ENCODE measurements around the gene CASQ2. TPM values are rescaled to one million over a fixed set of nuclear protein-coding genes. Genes with fewer than 3 reads are reported as not detected.

The CASQ2 gene
- total and polyA plus RNA-seq, 9 of the 15 experiments (the other 6 are each of a cell fraction or from before 2014, with no cell fraction given), result not detected

- Histone ChIP-seq H3K4me1 (replicated peaks in 1 of 2; ENCODE audit: control insufficient read depth in 2 of 2, insufficient read depth in 2 of 2, low read length in 2 of 2) (no peaks in the 10 kb centered on the region), H3K9me3 (replicated peaks; ENCODE audit: control insufficient read depth, insufficient read depth, low read depth, low read length) (no peaks in the 10 kb centered on the region), H3K9me1 (ENCODE audit: control insufficient read depth, insufficient read depth, low read length) (no peaks in the 10 kb centered on the region), H2AFZ (ENCODE audit: low read depth, low read length) (no peak overlapping the region), H3K27me3 (ENCODE audit: control insufficient read depth in 2 of 2, insufficient read depth in 2 of 2, low read length in 2 of 2) (peaks cover 7 to 8% of the 10 kb centered on the region in 2 experiments; a peak in 4 of 5 replicates), H3K27ac (ENCODE audit: extremely low read depth, low read depth, low read length) (no peak overlapping the region), H3K4me3 (no peak overlapping the region), H3K9ac (ENCODE audit: insufficient read depth in 1 of 2, low read depth in 2 of 2, low read length in 2 of 2) (no peak overlapping the region), H3K36me3 (ENCODE audit: control insufficient read depth, insufficient read depth, low read length) (no peaks in the 10 kb centered on the region), H4K20me1 (replicated peaks; ENCODE audit: control insufficient read depth, insufficient read depth, low read length) (peaks cover 3% of the 10 kb centered on the region), H3K4me2 (ENCODE audit: insufficient read depth, low read length) (no peak overlapping the region), H3K79me2 (ENCODE audit: control insufficient read depth, insufficient read depth, low read length) (no peaks in the 10 kb centered on the region)
- in situ Hi-C loops (cut with MboI), result no loop called here
- intact Hi-C loops (cut with micrococcal nuclease), result no loop called here
- DNase-seq (ENCODE audit: extremely low read depth in 1 of 4, low spot score in 3 of 4) (no peak), FAIRE-seq (no peak), ATAC-seq (no peak)
- POLR2A ChIA-PET, result interaction anchor here (0.7 kb wide), 1 partner anchor 10 kb away, joined by 5 read pairs; no protein-coding TSS in a partner anchor
- CTCF ChIA-PET (ENCODE audit: low intra/inter-chr PET ratio), result no interaction called here
- TF ChIP-seq ZNF3 (CRISPR knock-in tag; IDR thresholded peaks at IDR 0.05), result no peak
- TF ChIP-seq ARID4B (CRISPR knock-in tag; IDR thresholded peaks at IDR 0.05), result no peak
- no peak for TF ChIP-seq SAFB2 (IDR thresholded peaks at IDR 0.05; ENCODE audit: borderline replicate concordance, low read depth, low read length, severe bottlenecking)
- TF ChIP-seq BRD4 (IDR thresholded peaks at IDR 0.05), result no peak
- TF ChIP-seq DNMT1 (IDR thresholded peaks at IDR 0.05), result no peak
- no peak for TF ChIP-seq TRIM28 (IDR thresholded peaks at IDR 0.05)
- no peak for TF ChIP-seq KAT2B (IDR thresholded peaks at IDR 0.05; ENCODE audit: low read depth, low read length)
- no peak for TF ChIP-seq POU5F1 (IDR thresholded peaks at IDR 0.05; ENCODE audit: borderline replicate concordance, low read depth, low read length, partially characterized antibody)
- TF ChIP-seq ZNF551 (CRISPR knock-in tag; IDR thresholded peaks at IDR 0.05), result no peak
- TF ChIP-seq NR4A1 (CRISPR knock-in tag; IDR thresholded peaks at IDR 0.05), result no peak
- no peak for TF ChIP-seq NR4A1 (tag; IDR thresholded peaks at IDR 0.05)
- TF ChIP-seq EP400 (IDR thresholded peaks at IDR 0.05), result no peak
- no peak for TF ChIP-seq ZNF507 (tag; conservative IDR thresholded peaks at IDR 0.05)
- TF ChIP-seq BDP1 (IDR thresholded peaks at IDR 0.05; ENCODE audit: insufficient read depth, insufficient read length), result no peak
- no peak for TF ChIP-seq HDAC1 (IDR thresholded peaks at IDR 0.05)
- no peak for TF ChIP-seq SMARCC2 (IDR thresholded peaks at IDR 0.05; ENCODE audit: low read depth)
- WGBS (ENCODE audit: insufficient coverage, low coverage, missing lambda C conversion rate), result 4% methylated on average over 1 of the region's 1 CpG
- no TSS peak for BruUV-seq (replicated peaks)
These were observed 40.2 kb downstream of the CASQ2 start for GRCh38 chr1:115728341-115728740.

All from K562 (cell line).